OCI-LY3 (cell line): ENCODE measurements around the gene LHFPL3.

Source experiments
- EZH2phosphoT487 ChIP-seq: fragments of 200-600 bp; shearing (Covaris generic); IDR thresholded peaks from 2 replicates; pipeline ENCODE4 v1.6.1; 2018; ENCODE audit warnings: antibody characterized with exemption, mixed run types, low read depth
- TF ChIP-seq, protein P1 (sequence below): fragments of 200-600, 300-600 bp; sonication (generic); IDR thresholded peaks from 2 replicates; pipeline ENCODE4 v1.5.1; 2014; ENCODE audit warnings: antibody characterized with exemption, low read length, low read depth

DNA sequence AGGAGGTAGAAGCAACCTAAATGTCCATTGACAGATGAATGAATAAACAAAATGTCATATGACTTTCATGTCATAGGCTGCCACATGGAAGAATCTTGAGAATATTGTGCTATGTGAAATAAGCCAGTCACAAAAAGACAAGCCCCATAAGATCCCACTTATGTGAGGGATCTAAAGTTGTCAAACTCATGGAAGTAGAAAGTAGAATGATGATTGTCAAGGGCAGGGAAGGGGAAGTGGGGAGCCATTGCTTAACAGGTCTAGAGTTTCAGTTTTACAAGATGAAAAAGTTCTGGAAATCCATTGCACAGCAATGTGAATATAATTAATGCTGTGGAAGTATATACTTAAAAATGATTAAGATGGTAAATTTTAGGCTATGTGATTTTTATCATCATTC lies 456.3 kb downstream of the LHFPL3 start:
- TF ChIP-seq, protein P1, sequence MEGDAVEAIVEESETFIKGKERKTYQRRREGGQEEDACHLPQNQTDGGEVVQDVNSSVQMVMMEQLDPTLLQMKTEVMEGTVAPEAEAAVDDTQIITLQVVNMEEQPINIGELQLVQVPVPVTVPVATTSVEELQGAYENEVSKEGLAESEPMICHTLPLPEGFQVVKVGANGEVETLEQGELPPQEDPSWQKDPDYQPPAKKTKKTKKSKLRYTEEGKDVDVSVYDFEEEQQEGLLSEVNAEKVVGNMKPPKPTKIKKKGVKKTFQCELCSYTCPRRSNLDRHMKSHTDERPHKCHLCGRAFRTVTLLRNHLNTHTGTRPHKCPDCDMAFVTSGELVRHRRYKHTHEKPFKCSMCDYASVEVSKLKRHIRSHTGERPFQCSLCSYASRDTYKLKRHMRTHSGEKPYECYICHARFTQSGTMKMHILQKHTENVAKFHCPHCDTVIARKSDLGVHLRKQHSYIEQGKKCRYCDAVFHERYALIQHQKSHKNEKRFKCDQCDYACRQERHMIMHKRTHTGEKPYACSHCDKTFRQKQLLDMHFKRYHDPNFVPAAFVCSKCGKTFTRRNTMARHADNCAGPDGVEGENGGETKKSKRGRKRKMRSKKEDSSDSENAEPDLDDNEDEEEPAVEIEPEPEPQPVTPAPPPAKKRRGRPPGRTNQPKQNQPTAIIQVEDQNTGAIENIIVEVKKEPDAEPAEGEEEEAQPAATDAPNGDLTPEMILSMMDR = no peak
- TF ChIP-seq EZH2phosphoT487 = no peak
